ENCODE results near the gene ANO3. TPM values are rescaled to one million over a fixed set of nuclear protein-coding genes. Genes with fewer than 3 reads are reported as not detected.

Gene ANO3
- polyA plus RNA-seq (2012; ENCODE audit: insufficient read depth, insufficient read length, low read depth): not detected

- Histone ChIP-seq H3K36me3 (no peaks in the 10 kb centered on the region), H3K4me3 (ENCODE audit: low read depth, low read length) (peak within 1 kb of the TSS; percentile 56), H3K27me3 (no peaks in the 10 kb centered on the region; the same call in 1 of the 2 replicates), H3K9me3 (no peaks in the 10 kb centered on the region), H3K4me1 (no peaks in the 10 kb centered on the region)
- TF ChIP-seq CTCF (IDR thresholded peaks at IDR 0.05; ENCODE audit: low read depth, low read length): peak; percentile 51
- DNase-seq: peak; percentile 83
Observed at GRCh38 chr11:26331911-26332571, at the start of gene ANO3. Gene ANO3 (plus strand): TSS chr11:26332130. CDS start chr11:26332276, 146 bp downstream.

- H3K36me3 ChIP-seq: no peaks in the 10 kb centered on the region
- no peaks in the 10 kb centered on the region for H3K9me3 ChIP-seq
- TF ChIP-seq CTCF (IDR thresholded peaks at IDR 0.05; ENCODE audit: low read depth, low read length): no peak
- no peak for DNase-seq
- H3K27me3 ChIP-seq: no peaks in the 10 kb centered on the region
- peak overlapping the region; percentile 65 for H3K4me3 ChIP-seq (ENCODE audit: low read depth, low read length)
- H3K4me1 ChIP-seq: peaks cover 6% of the 10 kb centered on the region
Observed at GRCh38 chr11:26283852-26284408, 48.0 kb upstream of the ANO3 start.

- no peak for DNase-seq
- Histone ChIP-seq H3K9me3 (no peaks in the 10 kb centered on the region), H3K4me1 (peaks cover 6% of the 10 kb centered on the region), H3K27me3 (no peaks in the 10 kb centered on the region), H3K4me3 (ENCODE audit: low read depth, low read length) (no peak overlapping the region), H3K36me3 (no peaks in the 10 kb centered on the region)
- no peak for TF ChIP-seq CTCF (IDR thresholded peaks at IDR 0.05; ENCODE audit: low read depth, low read length)
Observed at GRCh38 chr11:26285608-26286007, 46.3 kb upstream of the ANO3 start.

- no peaks in the 10 kb centered on the region for H3K27me3 ChIP-seq
- H3K4me3 ChIP-seq (ENCODE audit: low read depth, low read length): no peak overlapping the region
- DNase-seq: peak; percentile 35
- H3K4me1 ChIP-seq: peaks cover 6% of the 10 kb centered on the region
- H3K9me3 ChIP-seq: no peaks in the 10 kb centered on the region
- peak; percentile 58 for TF ChIP-seq CTCF (IDR thresholded peaks at IDR 0.05; ENCODE audit: low read depth, low read length)
- no peaks in the 10 kb centered on the region for H3K36me3 ChIP-seq
Observed at GRCh38 chr11:26286472-26287066, 45.4 kb upstream of the ANO3 start.

- H3K27me3 ChIP-seq: no peaks in the 10 kb centered on the region
- no peaks in the 10 kb centered on the region for H3K36me3 ChIP-seq
- peaks cover 6% of the 10 kb centered on the region for H3K4me1 ChIP-seq
- no peaks in the 10 kb centered on the region for H3K9me3 ChIP-seq
- DNase-seq: no peak
- H3K4me3 ChIP-seq (ENCODE audit: low read depth, low read length): no peak overlapping the region
- no peak for TF ChIP-seq CTCF (IDR thresholded peaks at IDR 0.05; ENCODE audit: low read depth, low read length)
Observed at GRCh38 chr11:26287067-26287518, 44.8 kb upstream of the ANO3 start.
